ENCODE results near the gene UBAP1L. TPM values are rescaled to one million over a fixed set of nuclear protein-coding genes. Genes with fewer than 3 reads are reported as not detected.

UBAP1L gene
- total and polyA plus RNA-seq, 2 donors: 0.61 to 6.1 TPM

GRCh38 chr15:65089206-65089824, 25.7 kb downstream of the UBAP1L start:
- DNase-seq (ENCODE audit: low read depth in 6 of 9, low spot score in 9 of 9): no peak
- Histone ChIP-seq H3K27ac (ENCODE audit: low read depth in 1 of 2, low read length in 1 of 2) (no peak overlapping the region), H3K36me3 (ENCODE audit: control insufficient read depth in 2 of 2, insufficient read depth in 2 of 2, low read length in 1 of 2) (peaks cover 0 to 2% of the 10 kb centered on the region in 2 donors), H3K4me3 (ENCODE audit: low read length in 2 of 2) (no peak overlapping the region), H3K4me1 (ENCODE audit: control insufficient read depth in 2 of 2, insufficient read depth in 2 of 2, low read length in 2 of 2) (peaks cover 0 to 4% of the 10 kb centered on the region in 2 donors), H3K9me3 (ENCODE audit: control insufficient read depth in 2 of 2, insufficient read depth in 1 of 2, low read length in 1 of 2) (no peaks in the 10 kb centered on the region), H3K27me3 (ENCODE audit: control insufficient read depth in 2 of 2, insufficient read depth in 1 of 2, low read length in 1 of 2) (peaks cover 0 to 6% of the 10 kb centered on the region in 2 donors)
- WGBS: 95% methylated on average over 5 of the region's 5 CpGs

GRCh38 chr15:65088643-65089021, 26.4 kb downstream of the UBAP1L start:
- no peak for DNase-seq (ENCODE audit: low read depth in 6 of 9, low spot score in 9 of 9)
- Histone ChIP-seq H3K27ac (ENCODE audit: low read depth in 1 of 2, low read length in 1 of 2) (no peak overlapping the region), H3K27me3 (ENCODE audit: control insufficient read depth in 2 of 2, insufficient read depth in 1 of 2, low read length in 1 of 2) (peaks cover 0 to 6% of the 10 kb centered on the region in 2 donors), H3K4me3 (ENCODE audit: low read length in 2 of 2) (no peak overlapping the region), H3K36me3 (ENCODE audit: control insufficient read depth in 2 of 2, insufficient read depth in 2 of 2, low read length in 1 of 2) (peaks cover 0 to 2% of the 10 kb centered on the region in 2 donors), H3K9me3 (ENCODE audit: control insufficient read depth in 2 of 2, insufficient read depth in 1 of 2, low read length in 1 of 2) (no peaks in the 10 kb centered on the region), H3K4me1 (ENCODE audit: control insufficient read depth in 2 of 2, insufficient read depth in 2 of 2, low read length in 2 of 2) (peaks cover 0 to 4% of the 10 kb centered on the region in 2 donors)
- WGBS: 58% methylated on average over 6 of the region's 6 CpGs

GRCh38 chr15:65087873-65088642, 26.9 kb downstream of the UBAP1L start:
- no peak for DNase-seq (ENCODE audit: low read depth in 6 of 9, low spot score in 9 of 9)
- WGBS: 91% methylated on average over 13 of the region's 13 CpGs
- H3K4me1 ChIP-seq (ENCODE audit: control insufficient read depth in 2 of 2, insufficient read depth in 2 of 2, low read length in 2 of 2): peaks cover 0 to 4% of the 10 kb centered on the region in 2 donors

GRCh38 chr15:65087411-65087810, 27.6 kb downstream of the UBAP1L start:
- Histone ChIP-seq H3K27ac (ENCODE audit: low read depth in 1 of 2, low read length in 1 of 2) (no peak overlapping the region), H3K4me3 (ENCODE audit: low read length in 2 of 2) (no peak overlapping the region), H3K9me3 (ENCODE audit: control insufficient read depth in 2 of 2, insufficient read depth in 1 of 2, low read length in 1 of 2) (no peaks in the 10 kb centered on the region), H3K27me3 (ENCODE audit: control insufficient read depth in 2 of 2, insufficient read depth in 1 of 2, low read length in 1 of 2) (peaks cover 0 to 10% of the 10 kb centered on the region in 2 donors), H3K4me1 (ENCODE audit: control insufficient read depth in 2 of 2, insufficient read depth in 2 of 2, low read length in 2 of 2) (peaks cover 0 to 6% of the 10 kb centered on the region in 2 donors), H3K36me3 (ENCODE audit: control insufficient read depth in 2 of 2, insufficient read depth in 2 of 2, low read length in 1 of 2) (peaks cover 0 to 2% of the 10 kb centered on the region in 2 donors)
- 95% methylated on average over 3 of the region's 3 CpGs for WGBS
- no peak for DNase-seq (ENCODE audit: low read depth in 6 of 9, low spot score in 9 of 9)

More at GRCh38 chr15:65087873-65088642, 26.9 kb downstream of the UBAP1L start:
- no peaks in the 10 kb centered on the region for H3K9me3 ChIP-seq (ENCODE audit: control insufficient read depth in 2 of 2, insufficient read depth in 1 of 2, low read length in 1 of 2)
- H3K4me3 ChIP-seq (ENCODE audit: low read length in 2 of 2): no peak overlapping the region
- peaks cover 0 to 2% of the 10 kb centered on the region in 2 donors for H3K36me3 ChIP-seq (ENCODE audit: control insufficient read depth in 2 of 2, insufficient read depth in 2 of 2, low read length in 1 of 2)
- no peak overlapping the region for H3K27ac ChIP-seq (ENCODE audit: low read depth in 1 of 2, low read length in 1 of 2)
- H3K27me3 ChIP-seq (ENCODE audit: control insufficient read depth in 2 of 2, insufficient read depth in 1 of 2, low read length in 1 of 2): peaks cover 0 to 8% of the 10 kb centered on the region in 2 donors

- 81% methylated on average over 6 of the region's 6 CpGs for WGBS
- DNase-seq (ENCODE audit: low read depth in 6 of 9, low spot score in 9 of 9): peak in 1 of 9 donors; percentile 13
- Histone ChIP-seq H3K36me3 (ENCODE audit: control insufficient read depth in 2 of 2, insufficient read depth in 2 of 2, low read length in 1 of 2) (peaks cover 0 to 2% of the 10 kb centered on the region in 2 donors), H3K4me3 (ENCODE audit: low read length in 2 of 2) (no peak overlapping the region), H3K4me1 (ENCODE audit: control insufficient read depth in 2 of 2, insufficient read depth in 2 of 2, low read length in 2 of 2) (peaks cover 1 to 13% of the 10 kb centered on the region in 2 donors), H3K27me3 (ENCODE audit: control insufficient read depth in 2 of 2, insufficient read depth in 1 of 2, low read length in 1 of 2) (peaks cover 0 to 12% of the 10 kb centered on the region in 2 donors), H3K27ac (ENCODE audit: low read depth in 1 of 2, low read length in 1 of 2) (no peak overlapping the region), H3K9me3 (ENCODE audit: control insufficient read depth in 2 of 2, insufficient read depth in 1 of 2, low read length in 1 of 2) (no peaks in the 10 kb centered on the region)
Observed at GRCh38 chr15:65086680-65087111, 28.3 kb downstream of the UBAP1L start.

GRCh38 chr15:65085990-65086679, 28.9 kb downstream of the UBAP1L start:
- DNase-seq (ENCODE audit: low read depth in 6 of 9, low spot score in 9 of 9): no peak
- Histone ChIP-seq H3K4me3 (ENCODE audit: low read length in 2 of 2) (no peak overlapping the region), H3K9me3 (ENCODE audit: control insufficient read depth in 2 of 2, insufficient read depth in 1 of 2, low read length in 1 of 2) (no peaks in the 10 kb centered on the region), H3K36me3 (ENCODE audit: control insufficient read depth in 2 of 2, insufficient read depth in 2 of 2, low read length in 1 of 2) (peaks cover 0 to 2% of the 10 kb centered on the region in 2 donors), H3K27me3 (ENCODE audit: control insufficient read depth in 2 of 2, insufficient read depth in 1 of 2, low read length in 1 of 2) (peaks cover 0 to 12% of the 10 kb centered on the region in 2 donors), H3K4me1 (ENCODE audit: control insufficient read depth in 2 of 2, insufficient read depth in 2 of 2, low read length in 2 of 2) (peaks cover 2 to 16% of the 10 kb centered on the region in 2 donors), H3K27ac (ENCODE audit: low read depth in 1 of 2, low read length in 1 of 2) (no peak overlapping the region)
- WGBS: 95% methylated on average over 6 of the region's 6 CpGs

GRCh38 chr15:65085207-65085753, 29.7 kb downstream of the UBAP1L start:
- WGBS: 97% methylated on average over 8 of the region's 8 CpGs
- H3K4me1 ChIP-seq (ENCODE audit: control insufficient read depth in 2 of 2, insufficient read depth in 2 of 2, low read length in 2 of 2): peaks cover 2 to 16% of the 10 kb centered on the region in 2 donors
- no peak overlapping the region for H3K27ac ChIP-seq (ENCODE audit: low read depth in 1 of 2, low read length in 1 of 2)
- H3K9me3 ChIP-seq (ENCODE audit: control insufficient read depth in 2 of 2, insufficient read depth in 1 of 2, low read length in 1 of 2): no peaks in the 10 kb centered on the region
- H3K4me3 ChIP-seq (ENCODE audit: low read length in 2 of 2): no peak overlapping the region
- DNase-seq (ENCODE audit: low read depth in 6 of 9, low spot score in 9 of 9): no peak
- peaks cover 0 to 12% of the 10 kb centered on the region in 2 donors for H3K27me3 ChIP-seq (ENCODE audit: control insufficient read depth in 2 of 2, insufficient read depth in 1 of 2, low read length in 1 of 2)
- H3K36me3 ChIP-seq (ENCODE audit: control insufficient read depth in 2 of 2, insufficient read depth in 2 of 2, low read length in 1 of 2): no peaks in the 10 kb centered on the region

- WGBS: 90% methylated on average over 7 of the region's 7 CpGs
- H3K9me3 ChIP-seq (ENCODE audit: control insufficient read depth in 2 of 2, insufficient read depth in 1 of 2, low read length in 1 of 2): no peaks in the 10 kb centered on the region
- no peak overlapping the region for H3K27ac ChIP-seq (ENCODE audit: low read depth in 1 of 2, low read length in 1 of 2)
- no peak overlapping the region for H3K4me3 ChIP-seq (ENCODE audit: low read length in 2 of 2)
- peaks cover 0 to 12% of the 10 kb centered on the region in 2 donors for H3K27me3 ChIP-seq (ENCODE audit: control insufficient read depth in 2 of 2, insufficient read depth in 1 of 2, low read length in 1 of 2)
- H3K4me1 ChIP-seq (ENCODE audit: control insufficient read depth in 2 of 2, insufficient read depth in 2 of 2, low read length in 2 of 2): peaks cover 2 to 16% of the 10 kb centered on the region in 2 donors
- no peak for DNase-seq (ENCODE audit: low read depth in 6 of 9, low spot score in 9 of 9)
- no peaks in the 10 kb centered on the region for H3K36me3 ChIP-seq (ENCODE audit: control insufficient read depth in 2 of 2, insufficient read depth in 2 of 2, low read length in 1 of 2)
Observed at GRCh38 chr15:65084500-65085206, 30.3 kb downstream of the UBAP1L start.
